Coronary artery (tissue), 2 donors: Measurements from ENCODE around the gene NUP188.
"Not testable (repeated sequence)": the region's sequence is repeated elsewhere in the genome, so short reads cannot be mapped to it uniquely, and the experiment has no call there.

Source experiments
- DNase-seq: peaks from one replicate; pipeline ENCODE4 v3.0.0-alpha.2; 2017; ENCODE audit warnings: low spot score
- H3K27ac ChIP-seq, 2 donors: fragments of 200-600 bp; sonication (generic); one replicate each; pipeline ENCODE4 v1.5.1; 2016 to 2019
- H3K4me3 ChIP-seq: fragments of 200-600 bp; sonication (generic); 2 replicates; pipeline ENCODE4 v1.5.1; 2016; ENCODE audit warnings: mild to moderate bottlenecking, moderate library complexity
- TF ChIP-seq, protein P1 (sequence below): fragments of 200-600 bp; sonication (generic); IDR thresholded peaks from one replicate; pipeline ENCODE4 v1.5.1; 2019; ENCODE audit warnings: antibody characterized with exemption

The NUP188 gene

GRCh38 chr9:128936171-128936865 lies 11.2 kb upstream of the NUP188 start:
- Histone ChIP-seq H3K4me3 (no peak overlapping the region), H3K27ac (no peak overlapping the region)
- TF ChIP-seq, protein P1, sequence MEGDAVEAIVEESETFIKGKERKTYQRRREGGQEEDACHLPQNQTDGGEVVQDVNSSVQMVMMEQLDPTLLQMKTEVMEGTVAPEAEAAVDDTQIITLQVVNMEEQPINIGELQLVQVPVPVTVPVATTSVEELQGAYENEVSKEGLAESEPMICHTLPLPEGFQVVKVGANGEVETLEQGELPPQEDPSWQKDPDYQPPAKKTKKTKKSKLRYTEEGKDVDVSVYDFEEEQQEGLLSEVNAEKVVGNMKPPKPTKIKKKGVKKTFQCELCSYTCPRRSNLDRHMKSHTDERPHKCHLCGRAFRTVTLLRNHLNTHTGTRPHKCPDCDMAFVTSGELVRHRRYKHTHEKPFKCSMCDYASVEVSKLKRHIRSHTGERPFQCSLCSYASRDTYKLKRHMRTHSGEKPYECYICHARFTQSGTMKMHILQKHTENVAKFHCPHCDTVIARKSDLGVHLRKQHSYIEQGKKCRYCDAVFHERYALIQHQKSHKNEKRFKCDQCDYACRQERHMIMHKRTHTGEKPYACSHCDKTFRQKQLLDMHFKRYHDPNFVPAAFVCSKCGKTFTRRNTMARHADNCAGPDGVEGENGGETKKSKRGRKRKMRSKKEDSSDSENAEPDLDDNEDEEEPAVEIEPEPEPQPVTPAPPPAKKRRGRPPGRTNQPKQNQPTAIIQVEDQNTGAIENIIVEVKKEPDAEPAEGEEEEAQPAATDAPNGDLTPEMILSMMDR, result no peak
- DNase-seq, result peak; percentile 43

DNA sequence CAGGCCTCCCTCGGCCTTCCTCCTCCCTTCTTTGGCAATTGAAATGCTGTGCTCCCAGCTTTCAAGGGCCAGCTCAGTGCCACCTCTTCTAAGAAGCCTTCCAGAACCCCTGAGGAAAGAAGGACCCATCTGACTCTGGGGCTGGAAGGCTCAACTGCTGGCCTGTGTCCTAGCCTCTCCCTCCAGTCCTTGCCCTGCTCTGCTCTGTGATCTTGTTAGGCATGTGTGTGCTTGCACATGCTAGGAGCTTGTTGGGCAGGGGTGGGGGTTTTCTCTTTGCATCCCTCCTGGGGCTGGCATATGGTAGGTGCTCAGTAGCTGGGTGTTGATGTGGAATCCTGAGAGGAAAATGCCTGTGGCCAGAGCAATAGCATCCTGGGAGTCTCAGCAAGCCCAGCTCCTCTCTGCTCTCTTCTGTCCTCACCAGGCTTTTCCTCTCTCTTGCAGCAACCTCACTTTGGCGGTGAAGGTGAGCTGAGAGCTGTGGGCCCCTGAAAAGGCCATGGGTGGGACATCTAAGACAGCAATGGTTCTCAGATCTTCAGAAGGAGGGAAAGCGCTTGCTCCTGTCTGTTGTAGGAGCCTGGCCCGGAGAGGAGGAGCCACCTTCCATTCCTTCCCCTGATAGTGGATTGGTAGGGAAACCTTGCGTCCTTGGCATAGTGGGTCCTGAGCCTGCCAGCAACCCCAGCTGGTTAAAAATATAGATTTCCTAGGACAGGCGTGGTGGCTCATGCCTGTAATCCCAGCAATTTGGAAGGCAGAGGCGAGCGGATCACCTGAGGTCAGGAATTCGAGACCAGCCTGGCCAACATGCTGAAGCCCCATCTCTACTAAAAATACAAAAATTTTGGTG lies 10.0 kb upstream of the NUP188 start:
- Histone ChIP-seq H3K27ac (no peak overlapping the region), H3K4me3 (no peak overlapping the region)
- DNase-seq, result peak; percentile 33
- TF ChIP-seq, protein P1, result no peak

- Histone ChIP-seq H3K27ac (peak overlapping the region in 1 of 2 donors; percentile 45), H3K4me3 (no peak overlapping the region)
- peak; percentile 69 for DNase-seq
- TF ChIP-seq, protein P1, result no peak
Measured at GRCh38 chr9:128940271-128940921, 7.1 kb upstream of the NUP188 start.

DNA sequence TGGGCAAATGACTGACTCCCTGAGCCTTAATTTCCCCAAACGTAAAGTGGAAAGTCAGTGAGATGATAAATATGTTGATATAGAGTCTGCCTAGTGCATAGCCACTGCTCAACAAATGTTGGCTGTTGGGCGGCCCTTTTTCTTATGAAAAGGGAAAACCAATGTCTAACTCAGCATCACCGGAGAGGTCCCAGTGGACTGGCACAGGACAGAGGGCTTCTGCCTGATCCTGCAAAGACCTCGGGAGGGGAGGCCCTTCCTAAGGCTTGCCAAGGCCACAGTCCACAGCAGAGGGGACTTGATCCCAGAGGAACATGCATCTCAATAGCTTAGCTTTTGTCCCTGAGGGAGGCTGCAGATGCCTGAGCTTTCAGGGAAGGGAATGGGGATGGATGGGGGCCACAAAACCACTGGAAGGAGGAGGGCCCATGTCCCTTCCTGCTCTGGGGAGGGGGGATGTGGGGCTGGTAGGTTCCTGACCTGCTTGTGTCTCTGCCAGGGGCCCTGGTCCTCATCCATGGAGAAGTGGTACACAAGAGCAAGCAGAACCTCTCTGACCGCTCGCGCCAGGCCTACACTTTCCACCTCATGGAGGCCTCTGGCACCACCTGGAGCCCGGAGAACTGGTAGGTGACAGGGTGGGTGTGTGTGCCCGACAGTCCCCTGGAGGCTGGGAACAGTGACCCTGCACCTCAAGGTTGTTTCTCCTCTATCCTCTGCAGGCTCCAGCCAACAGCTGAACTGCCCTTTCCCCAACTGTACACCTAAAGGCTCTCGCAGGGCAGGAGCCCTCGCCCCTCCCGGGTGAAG lies 6.3 kb upstream of the NUP188 start:
- peak overlapping the region in 1 of 2 donors; percentile 45 for H3K27ac ChIP-seq
- peak; percentile 53 for DNase-seq
- TF ChIP-seq, protein P1, result no peak
- H3K4me3 ChIP-seq, result no peak overlapping the region

GRCh38 chr9:128943832-128944620 lies 3.5 kb upstream of the NUP188 start:
- Histone ChIP-seq H3K4me3 (no peak overlapping the region), H3K27ac (peak overlapping the region in 1 of 2 donors; percentile 54)
- DNase-seq, result no peak
- TF ChIP-seq, protein P1, result no peak

- DNase-seq, H3K4me3 ChIP-seq, H3K27ac ChIP-seq: not testable (repeated sequence)
Measured at GRCh38 chr9:128944966-128945365, 2.5 kb upstream of the NUP188 start.
